H9 (cell line): Measurements from ENCODE around the gene GPR42. TPM values are rescaled to one million over a fixed set of nuclear protein-coding genes. Genes with fewer than 3 reads are reported as not detected.

Source experiments
- DNase-seq: peaks from one replicate; pipeline ENCODE4 v3.0.0-alpha.2; 2017
- H2AFZ ChIP-seq: one replicate; pipeline ENCODE4 v1.6.1; 2013; ENCODE audit warnings: mild to moderate bottlenecking, low read length, control low read depth, moderate library complexity
- H2AK5ac ChIP-seq: 2 replicates; pipeline ENCODE4 v1.6.1; 2013; ENCODE audit warnings: low read length, control low read depth, mixed read lengths; ENCODE audit not compliant: insufficient read length
- H2BK120ac ChIP-seq: one replicate; pipeline ENCODE4 v1.6.1; 2013; ENCODE audit warnings: low read depth, mild to moderate bottlenecking, low read length, control low read depth, inconsistent platforms; ENCODE audit not compliant: poor library complexity, severe bottlenecking
- H2BK12ac ChIP-seq: 2 replicates; pipeline ENCODE4 v1.6.1; 2013; ENCODE audit warnings: low read length, control low read depth, mixed read lengths, low read depth; ENCODE audit not compliant: insufficient read length
- H2BK15ac ChIP-seq: 2 replicates; pipeline ENCODE4 v1.6.1; 2013; ENCODE audit warnings: low read depth, low read length, control low read depth
- H2BK20ac ChIP-seq: one replicate; pipeline ENCODE4 v1.6.1; 2013; ENCODE audit warnings: low read depth, mild to moderate bottlenecking, low read length, control low read depth, inconsistent platforms; ENCODE audit not compliant: poor library complexity, severe bottlenecking
- H2BK5ac ChIP-seq: 2 replicates; pipeline ENCODE4 v1.6.1; 2013; ENCODE audit warnings: low read length, control low read depth, mixed read lengths; ENCODE audit not compliant: insufficient read length
- H3K14ac ChIP-seq: 2 replicates; pipeline ENCODE4 v1.6.1; 2013; ENCODE audit warnings: low read length, control low read depth; ENCODE audit not compliant: insufficient read depth
- H3K18ac ChIP-seq: 2 replicates; pipeline ENCODE4 v1.6.1; 2013; ENCODE audit warnings: low read depth, mild to moderate bottlenecking, mixed read lengths, low read length, control low read depth; ENCODE audit not compliant: insufficient read length
- H3K23ac ChIP-seq: 2 replicates; pipeline ENCODE4 v1.6.1; 2013; ENCODE audit warnings: low read length, control low read depth, mixed read lengths, low read depth; ENCODE audit not compliant: insufficient read length
- H3K23me2 ChIP-seq: 2 replicates; pipeline ENCODE4 v1.6.1; 2013; ENCODE audit warnings: low read depth, mild to moderate bottlenecking, mixed read lengths, low read length, control low read depth; ENCODE audit not compliant: insufficient read length, poor library complexity, severe bottlenecking
- H3K27ac ChIP-seq: 2 replicates; pipeline ENCODE4 v1.5.1; 2013; ENCODE audit warnings: low read length, control low read depth, mixed read lengths, low read depth; ENCODE audit not compliant: insufficient read length
- H3K27me3 ChIP-seq: 2 replicates; pipeline ENCODE4 v1.6.1; 2013; ENCODE audit warnings: low read length, control low read depth, inconsistent platforms; ENCODE audit not compliant: insufficient read depth
- H3K4ac ChIP-seq: 2 replicates; pipeline ENCODE4 v1.6.1; 2013; ENCODE audit warnings: low read depth, mild to moderate bottlenecking, control low read depth, inconsistent platforms, low read length, moderate library complexity
- H3K4me1 ChIP-seq: 2 replicates; pipeline ENCODE4 v1.6.1; 2013; ENCODE audit warnings: low read length, control low read depth, inconsistent platforms; ENCODE audit not compliant: insufficient read depth
- H3K4me2 ChIP-seq: 2 replicates; pipeline ENCODE4 v1.6.1; 2013; ENCODE audit warnings: low read length, control low read depth, mixed read lengths; ENCODE audit not compliant: insufficient read length, insufficient read depth
- H3K56ac ChIP-seq: 2 replicates; pipeline ENCODE4 v1.6.1; 2013; ENCODE audit warnings: low read depth, mild to moderate bottlenecking, mixed read lengths, low read length, control low read depth; ENCODE audit not compliant: insufficient read length
- H3K79me1 ChIP-seq: 2 replicates; pipeline ENCODE4 v1.6.1; 2013; ENCODE audit warnings: low read depth, mild to moderate bottlenecking, moderate library complexity, low read length, control low read depth, inconsistent platforms; ENCODE audit not compliant: insufficient read depth, poor library complexity, severe bottlenecking
- H3K79me2 ChIP-seq: 2 replicates; pipeline ENCODE4 v1.6.1; 2013; ENCODE audit warnings: low read length, control low read depth, inconsistent platforms; ENCODE audit not compliant: insufficient read depth
- H3K9ac ChIP-seq: 2 replicates; pipeline ENCODE4 v1.6.1; 2013; ENCODE audit warnings: low read length, control low read depth, mixed read lengths; ENCODE audit not compliant: insufficient read length; ENCODE audit errors: extremely low read depth
- H3K9me3 ChIP-seq: one replicate; pipeline ENCODE4 v1.6.1; 2013; ENCODE audit warnings: low read depth, low read length, inconsistent platforms; ENCODE audit not compliant: control insufficient read depth
- H3T11ph ChIP-seq: one replicate; pipeline ENCODE4 v1.6.1; 2013; ENCODE audit warnings: mild to moderate bottlenecking, low read length, control low read depth, inconsistent platforms
- H4K20me1 ChIP-seq: one replicate; pipeline ENCODE4 v1.6.1; 2013; ENCODE audit not compliant: control insufficient read depth, insufficient read length, insufficient read depth
- H4K5ac ChIP-seq: 2 replicates; pipeline ENCODE4 v1.6.1; 2013; ENCODE audit warnings: low read depth, mild to moderate bottlenecking, mixed read lengths, low read length, control low read depth; ENCODE audit not compliant: insufficient read length
- H4K8ac ChIP-seq: replicated peaks from 2 replicates; pipeline ENCODE4 v1.6.1; 2013; ENCODE audit warnings: low read length, control low read depth, mixed read lengths, low read depth; ENCODE audit not compliant: insufficient read length
- H4K91ac ChIP-seq: 2 replicates; pipeline ENCODE4 v1.6.1; 2013; ENCODE audit warnings: low read depth, mild to moderate bottlenecking, moderate library complexity, mixed read lengths, low read length, control low read depth; ENCODE audit not compliant: insufficient read length
- H3K27ac Mint-ChIP-seq, 3 experiments: 2 replicates in 2 of 3; 3 replicates in 1 of 3; pipeline ENCODE4 v1.8.0; 2020 to 2021; ENCODE audit warnings: mixed read lengths in 3 of 3, mild to moderate bottlenecking in 1 of 3, moderate library complexity in 1 of 3
- H3K27me3 Mint-ChIP-seq: 2 replicates; pipeline ENCODE4 v1.8.0; 2021; ENCODE audit warnings: low read depth, mild to moderate bottlenecking, moderate library complexity, mixed read lengths
- H3K36me3 Mint-ChIP-seq, 3 experiments: 2 replicates in 2 of 3; 3 replicates in 1 of 3; pipeline ENCODE4 v1.8.0; 2020 to 2021; ENCODE audit warnings: low read depth in 3 of 3, mixed read lengths in 3 of 3; ENCODE audit not compliant: insufficient read depth in 1 of 3
- H3K4me1 Mint-ChIP-seq, 2 experiments: 2 replicates each; pipeline ENCODE4 v1.8.0; 2020; ENCODE audit warnings: mixed read lengths in 2 of 2
- H3K4me3 Mint-ChIP-seq, 2 experiments: 2 replicates in 1 of 2; 3 replicates in 1 of 2; pipeline ENCODE4 v1.8.0; 2020 to 2021; ENCODE audit warnings: mild to moderate bottlenecking in 2 of 2, mixed read lengths in 2 of 2, moderate library complexity in 1 of 2
- H3K9me3 Mint-ChIP-seq, 2 experiments: 2 replicates in 1 of 2; 3 replicates in 1 of 2; pipeline ENCODE4 v1.8.0; 2020; ENCODE audit warnings: mild to moderate bottlenecking in 2 of 2, mixed read lengths in 2 of 2, moderate library complexity in 1 of 2
- WGBS: extraction: QIAGEN DNeasy Blood & Tissue Kit; methylation state at CpG from one replicate; pipeline ENCODE4 v1.1.7; 2013; ENCODE audit warnings: missing lambda C conversion rate, low lambda C conversion rate, mixed read lengths; ENCODE audit not compliant: insufficient read length; ENCODE audit errors: extremely low coverage; 5-methylcytosine and 5-hydroxymethylcytosine counted together
- total RNA-seq: library from RNA; stranded (reverse); gene quantifications from 2 replicates; pipeline ENCODE4 v1.2.1, GENCODE V29; 2021
- TF ChIP-seq, protein P1 (sequence below): fragments of 200-600 bp; sonication (generic); conservative IDR thresholded peaks from 3 replicates; pipeline ENCODE4 v1.8.0; 2021; ENCODE audit warnings: antibody characterized with exemption, mild to moderate bottlenecking

The GPR42 gene
- total RNA-seq, 1 experiment from 2014 or later: not detected

DNA sequence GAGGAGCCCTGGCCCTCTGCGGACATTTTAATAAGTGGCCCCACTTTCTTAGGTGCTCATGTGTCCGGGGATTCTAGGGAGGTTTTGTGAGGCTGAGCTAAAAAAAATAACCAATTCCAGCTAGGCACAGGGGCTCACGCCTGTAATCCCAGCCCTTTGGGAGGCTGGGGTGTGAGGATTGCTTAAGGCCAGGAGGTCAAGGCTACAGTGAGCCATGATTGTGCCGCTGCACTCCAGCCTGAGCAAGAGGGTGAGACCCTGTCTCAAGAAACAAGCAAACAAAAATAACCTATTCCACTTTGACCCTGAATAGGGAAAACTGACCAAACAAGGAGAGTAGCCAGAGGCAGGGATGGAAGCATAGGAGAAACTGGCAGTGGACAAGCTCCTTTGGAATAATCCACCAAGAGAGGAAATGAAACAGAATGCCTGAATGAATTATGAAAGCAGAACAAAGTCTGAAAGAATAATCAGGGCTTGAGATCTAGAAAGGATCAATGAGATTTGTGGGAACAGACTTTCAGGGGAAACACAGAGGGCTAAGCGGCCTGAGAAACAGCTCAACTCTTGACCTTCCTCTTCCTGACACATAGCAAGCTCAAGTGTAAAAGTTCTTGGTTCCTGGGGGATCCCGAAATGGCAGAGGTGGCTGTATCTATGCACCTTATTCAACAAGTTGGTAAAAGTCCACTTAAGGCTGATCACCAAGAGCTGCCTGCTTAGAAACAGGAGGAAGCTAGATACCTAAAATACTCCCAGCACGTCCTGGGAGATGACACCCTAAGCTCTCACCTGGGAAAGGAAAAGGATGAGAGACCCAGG lies 47.1 kb downstream of the GPR42 start:
- Histone ChIP-seq H3K27me3 (no peaks in the 10 kb centered on the region), H2BK20ac (no peak overlapping the region), H2BK12ac (no peak overlapping the region), H3K4ac (no peak overlapping the region), H2BK5ac (no peak overlapping the region), H3K4me1 (no peaks in the 10 kb centered on the region), H4K5ac (no peak overlapping the region), H3K79me2 (no peaks in the 10 kb centered on the region), H3K27ac (no peak overlapping the region), H3K18ac (no peak overlapping the region), H3K4me2 (no peak overlapping the region), H3K9me3 (no peaks in the 10 kb centered on the region), H3K9ac (no peak overlapping the region), H2BK120ac (no peak overlapping the region), H4K8ac (no peak overlapping the region), H4K91ac (no peak overlapping the region), H4K20me1 (no peaks in the 10 kb centered on the region), H2AFZ (no peak overlapping the region), H3K23me2 (no peaks in the 10 kb centered on the region), H3K56ac (no peak overlapping the region), H3K79me1 (no peaks in the 10 kb centered on the region), H2AK5ac (no peak overlapping the region), H2BK15ac (no peak overlapping the region), H3K23ac (no peak overlapping the region), H3K14ac (no peak overlapping the region), H3T11ph (no peak overlapping the region)
- Mint-ChIP-seq H3K27me3 (peaks cover 50% of the 10 kb centered on the region), H3K4me1 (no peaks in the 10 kb centered on the region; a peak in 1 of 4 replicates), H3K36me3 (no peaks in the 10 kb centered on the region), H3K27ac (no peak overlapping the region), H3K4me3 (no peak overlapping the region), H3K9me3 (no peaks in the 10 kb centered on the region)
- WGBS: no CpG with 5 or more reads among the region's 7 CpGs
- TF ChIP-seq, protein P1, sequence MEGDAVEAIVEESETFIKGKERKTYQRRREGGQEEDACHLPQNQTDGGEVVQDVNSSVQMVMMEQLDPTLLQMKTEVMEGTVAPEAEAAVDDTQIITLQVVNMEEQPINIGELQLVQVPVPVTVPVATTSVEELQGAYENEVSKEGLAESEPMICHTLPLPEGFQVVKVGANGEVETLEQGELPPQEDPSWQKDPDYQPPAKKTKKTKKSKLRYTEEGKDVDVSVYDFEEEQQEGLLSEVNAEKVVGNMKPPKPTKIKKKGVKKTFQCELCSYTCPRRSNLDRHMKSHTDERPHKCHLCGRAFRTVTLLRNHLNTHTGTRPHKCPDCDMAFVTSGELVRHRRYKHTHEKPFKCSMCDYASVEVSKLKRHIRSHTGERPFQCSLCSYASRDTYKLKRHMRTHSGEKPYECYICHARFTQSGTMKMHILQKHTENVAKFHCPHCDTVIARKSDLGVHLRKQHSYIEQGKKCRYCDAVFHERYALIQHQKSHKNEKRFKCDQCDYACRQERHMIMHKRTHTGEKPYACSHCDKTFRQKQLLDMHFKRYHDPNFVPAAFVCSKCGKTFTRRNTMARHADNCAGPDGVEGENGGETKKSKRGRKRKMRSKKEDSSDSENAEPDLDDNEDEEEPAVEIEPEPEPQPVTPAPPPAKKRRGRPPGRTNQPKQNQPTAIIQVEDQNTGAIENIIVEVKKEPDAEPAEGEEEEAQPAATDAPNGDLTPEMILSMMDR: no peak
- DNase-seq: no peak
